CD4-positive, alpha-beta T cell (primary cell): ENCODE measurements around the gene SNAPC4. TPM values are rescaled to one million over a fixed set of nuclear protein-coding genes. Genes with fewer than 3 reads are reported as not detected.

ENCODE experiments used
- ATAC-seq: fragments of 200-7000 bp; cut with Tn5 transposase; one replicate; pipeline ENCODE4 v1.10.0; 2022; ENCODE audit warnings: mild to moderate bottlenecking; ENCODE audit not compliant: poor library complexity
- CTCF ChIA-PET: fragments of 350-600 bp; sonication (Branson Sonifier 250); formaldehyde crosslinking; loops from one replicate; lab custom pipeline; 2021; ENCODE audit warnings: antibody characterized with exemption, inconsistent platforms; lab: Charles Lee
- POLR2A ChIA-PET: fragments of 350-600 bp; sonication (Branson Sonifier 250); formaldehyde crosslinking; loops from one replicate; lab custom pipeline; 2021; ENCODE audit warnings: antibody characterized with exemption, inconsistent platforms; lab: Charles Lee
- DNase-seq, 14 experiments: peaks; one replicate each; pipeline ENCODE4 v3.0.0-alpha.2; 2013 to 2020; ENCODE audit warnings: mixed read lengths in 2 of 14
- H3K27ac ChIP-seq, 2 donors: one replicate each; pipeline versions ENCODE4 v1.5.1 to v1.7.0; 2013; ENCODE audit warnings: low read length in 2 of 2, low read depth in 1 of 2, mild to moderate bottlenecking in 1 of 2
- H3K27me3 ChIP-seq, 2 experiments: 1 replicate in 1 of 2; 2 replicates in 1 of 2; pipeline versions ENCODE4 v1.6.1 to v1.7.0; 2013; ENCODE audit warnings: low read length in 2 of 2, control low read depth in 1 of 2, mild to moderate bottlenecking in 1 of 2, moderate library complexity in 1 of 2; ENCODE audit not compliant: insufficient read depth in 2 of 2, control insufficient read depth in 1 of 2
- H3K36me3 ChIP-seq: one replicate; pipeline ENCODE4 v1.6.1; 2013; ENCODE audit warnings: low read length, control low read depth; ENCODE audit not compliant: insufficient read depth
- H3K4me1 ChIP-seq: one replicate; pipeline ENCODE4 v1.6.1; 2013; ENCODE audit warnings: low read length, control low read depth; ENCODE audit not compliant: insufficient read depth
- H3K4me3 ChIP-seq: one replicate; pipeline ENCODE4 v1.5.1; 2013; ENCODE audit warnings: mild to moderate bottlenecking, low read length, moderate library complexity
- H3K9me3 ChIP-seq, 2 experiments: 1 replicate in 1 of 2; 2 replicates in 1 of 2; pipeline versions ENCODE4 v1.6.1 to v1.7.0; 2013; ENCODE audit warnings: low read length in 2 of 2, mild to moderate bottlenecking in 2 of 2, control low read depth in 1 of 2, moderate library complexity in 1 of 2; ENCODE audit not compliant: control insufficient read depth in 1 of 2, insufficient read depth in 1 of 2
- H3K27ac Mint-ChIP-seq: one replicate; pipeline ENCODE4 v1.8.0; 2020; ENCODE audit warnings: mixed read lengths
- H3K27me3 Mint-ChIP-seq: one replicate; pipeline ENCODE4 v1.8.0; 2021; ENCODE audit warnings: mixed read lengths
- H3K36me3 Mint-ChIP-seq: one replicate; pipeline ENCODE4 v1.8.0; 2021; ENCODE audit warnings: low read depth, mixed read lengths
- H3K4me1 Mint-ChIP-seq: one replicate; pipeline ENCODE4 v1.8.0; 2021; ENCODE audit warnings: low read depth, mixed read lengths
- H3K4me3 Mint-ChIP-seq: one replicate; pipeline ENCODE4 v1.8.0; 2020; ENCODE audit warnings: mild to moderate bottlenecking, mixed read lengths
- H3K9me3 Mint-ChIP-seq: one replicate; pipeline ENCODE4 v1.8.0; 2020; ENCODE audit warnings: mixed read lengths
- CTCF ChIP-seq: fragments of 200-600 bp; IDR thresholded peaks from one replicate; pipeline ENCODE4 v1.8.0; 2022; ENCODE audit warnings: antibody characterized with exemption, mild to moderate bottlenecking
- intact Hi-C, 2 experiments: fragments of 100-400 bp; cut with DNase I in 1 of 2; cut with micrococcal nuclease in 1 of 2; formaldehyde crosslinking; loops; one replicate each; pipeline versions ENCODE4 v1.15.1 to v1.9.0; 2023 to 2025; cut with DNase I, micrococcal nuclease
- total RNA-seq, 174 experiments: library from RNA in 2 of 174; stranded (reverse) in 2 of 174; gene quantifications; one replicate each; pipeline ENCODE4 v1.2.3 and lab custom pipeline; 2021 to 2026

The SNAPC4 gene
- total RNA-seq, 2 experiments from 2014 or later = 7.7 to 8.0 TPM

- Mint-ChIP-seq H3K9me3 (no peaks in the 10 kb centered on the region), H3K4me1 (peaks cover 48% of the 10 kb centered on the region)
- POLR2A ChIA-PET = interaction anchor here (1.9 to 2.8 kb wide), 2 partner anchors 8 to 135 kb away, joined by 4 to 18 read pairs; partner anchors contain the start of genes ENTR1 and PMPCA
Observed at GRCh38 chr9:136402067-136402466, 2.1 kb upstream of the SNAPC4 start.

GRCh38 chr9:136401173-136401922 lies 1.4 kb upstream of the SNAPC4 start:
- Histone ChIP-seq H3K27me3 (no peaks in the 10 kb centered on the region), H3K36me3 (peaks cover 29% of the 10 kb centered on the region), H3K27ac (no peak overlapping the region), H3K4me3 (no peak overlapping the region), H3K4me1 (peaks cover 69% of the 10 kb centered on the region), H3K9me3 (no peaks in the 10 kb centered on the region)
- ChIA-PET CTCF (interaction anchor here (1.2 to 3.2 kb wide), 3 partner anchors 8 to 38 kb away, joined by 3 to 12 read pairs (median 4); partner anchors contain the start of genes DNLZ and ENTR1), POLR2A (interaction anchor here (1.2 to 2.8 kb wide), 4 partner anchors 8 to 134 kb away, joined by 3 to 18 read pairs (median 6); partner anchors contain the start of genes DNLZ, ENTR1 and PMPCA)
- H3K27ac Mint-ChIP-seq = peak overlapping the region; percentile 49
- DNase-seq (no peak), ATAC-seq (no peak)
- peak overlapping the region; percentile 74 for H3K4me3 Mint-ChIP-seq
- H3K9me3 Mint-ChIP-seq = no peaks in the 10 kb centered on the region
- no peaks in the 10 kb centered on the region for H3K27me3 Mint-ChIP-seq
- H3K4me1 Mint-ChIP-seq = peaks cover 48% of the 10 kb centered on the region
- intact Hi-C loops = loop anchor here in 1 of 2 experiments (2.0 to 10.0 kb wide), 5 partner anchors 37 to 437 kb away; partner anchors contain the start of genes INPP5E, NOTCH1, RABL6 and SEC16A
- no peak for TF ChIP-seq CTCF
- peaks cover 38% of the 10 kb centered on the region for H3K36me3 Mint-ChIP-seq

More at GRCh38 chr9:136402067-136402466, 2.1 kb upstream of the SNAPC4 start:
- intact Hi-C loops = loop anchor here in 1 of 2 experiments (10.0 kb wide), 3 partner anchors 143 to 437 kb away; partner anchors contain the start of genes NOTCH1, RABL6 and UBAC1
- Mint-ChIP-seq H3K36me3 (peaks cover 35% of the 10 kb centered on the region), H3K4me3 (peak overlapping the region; percentile 42), H3K27me3 (no peaks in the 10 kb centered on the region), H3K27ac (peak overlapping the region; percentile 44)
- peaks cover 74% of the 10 kb centered on the region for H3K4me1 ChIP-seq
- CTCF ChIA-PET = interaction anchor here (3.2 kb wide), 1 partner anchor 39 kb away, joined by 12 read pairs; the partner anchor contains the start of gene DNLZ
- no peak overlapping the region for H3K27ac ChIP-seq
- no peak overlapping the region for H3K4me3 ChIP-seq
- H3K9me3 ChIP-seq = no peaks in the 10 kb centered on the region
- no peaks in the 10 kb centered on the region for H3K27me3 ChIP-seq
- H3K36me3 ChIP-seq = peaks cover 27% of the 10 kb centered on the region
- no peak for TF ChIP-seq CTCF
- DNase-seq = no peak
- ATAC-seq = no peak

GRCh38 chr9:136399176-136400037 lies 563 bp downstream of the SNAPC4 start:
- peak in 5 of 14 experiments; percentile 18 to 78 (median 45) for DNase-seq
- Mint-ChIP-seq H3K4me3 (peak overlapping the region; percentile 88), H3K4me1 (peaks cover 32% of the 10 kb centered on the region), H3K36me3 (peaks cover 28% of the 10 kb centered on the region), H3K27ac (peak overlapping the region; percentile 55), H3K27me3 (no peaks in the 10 kb centered on the region), H3K9me3 (no peaks in the 10 kb centered on the region)
- ATAC-seq = no peak
- TF ChIP-seq CTCF = no peak
- Histone ChIP-seq H3K36me3 (peaks cover 42% of the 10 kb centered on the region), H3K4me3 (peak overlapping the region; percentile 72), H3K27me3 (no peaks in the 10 kb centered on the region), H3K27ac (no peak overlapping the region), H3K9me3 (no peaks in the 10 kb centered on the region), H3K4me1 (peaks cover 50% of the 10 kb centered on the region)
- intact Hi-C loops = loop anchor here in 1 of 2 experiments (1.0 to 10.0 kb wide), 8 partner anchors 11 to 435 kb away; partner anchors contain the start of genes DNLZ, ENTR1, INPP5E and NOTCH1
- POLR2A ChIA-PET = interaction anchor here (2.0 to 2.8 kb wide), 2 partner anchors 10 to 36 kb away, joined by 9 to 18 read pairs; partner anchors contain the start of genes DNLZ, ENTR1 and PMPCA
- CTCF ChIA-PET = interaction anchor here (1.3 to 3.2 kb wide), 2 partner anchors 10 to 36 kb away, joined by 7 to 12 read pairs; partner anchors contain the start of genes DNLZ, ENTR1 and PMPCA
